COR-L47 (cell line): Measurements from ENCODE around the gene DGKZ.

Source experiments
- DNase-seq: peaks from one replicate; lab custom pipeline; 2025; lab: John Stamatoyannopoulos, UW

Gene DGKZ

DNA sequence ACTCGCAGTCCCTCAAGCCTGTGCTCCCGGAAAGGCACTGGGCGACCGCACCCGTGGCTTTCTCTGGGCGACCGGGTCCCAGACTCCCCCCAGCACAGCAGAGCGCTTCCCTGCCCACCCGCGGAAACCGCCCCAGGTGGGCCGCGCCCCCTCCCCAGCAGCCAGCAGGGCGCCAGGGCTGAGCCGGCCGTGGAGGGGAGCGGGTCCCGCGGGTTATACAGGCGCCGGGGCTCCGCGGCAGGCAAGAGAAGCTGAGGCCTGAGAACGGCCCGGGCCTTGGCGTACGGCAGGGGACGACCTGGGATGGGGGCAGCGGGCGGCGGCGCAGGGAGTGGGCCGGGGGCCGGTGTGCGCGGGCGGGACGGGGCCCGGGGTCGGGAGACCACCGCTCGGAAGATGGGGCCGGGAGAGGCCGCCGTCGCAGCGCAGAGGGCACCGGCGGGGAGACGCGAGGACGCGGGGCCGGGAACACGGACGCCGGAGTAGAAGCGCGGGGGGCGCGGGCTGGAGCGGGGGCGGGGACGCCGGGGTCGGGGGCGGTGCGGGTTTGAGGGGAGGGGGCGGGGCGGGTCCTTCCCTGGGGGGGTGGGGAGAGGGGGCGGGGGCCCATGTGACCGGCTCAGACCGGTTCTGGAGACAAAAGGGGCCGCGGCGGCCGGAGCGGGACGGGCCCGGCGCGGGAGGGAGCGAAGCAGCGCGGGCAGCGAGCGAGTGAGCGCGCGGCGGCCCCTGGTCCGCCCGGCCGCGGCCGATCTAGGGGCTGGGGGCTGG is 34.0 kb downstream of the DGKZ start, which contains the start of gene MDK:
MDK (plus strand) TSS at position 622 of the 771 bp plus-strand sequence. CDS start 389 bp downstream, outside the sequence.
- peak; percentile 17 for DNase-seq

DNA sequence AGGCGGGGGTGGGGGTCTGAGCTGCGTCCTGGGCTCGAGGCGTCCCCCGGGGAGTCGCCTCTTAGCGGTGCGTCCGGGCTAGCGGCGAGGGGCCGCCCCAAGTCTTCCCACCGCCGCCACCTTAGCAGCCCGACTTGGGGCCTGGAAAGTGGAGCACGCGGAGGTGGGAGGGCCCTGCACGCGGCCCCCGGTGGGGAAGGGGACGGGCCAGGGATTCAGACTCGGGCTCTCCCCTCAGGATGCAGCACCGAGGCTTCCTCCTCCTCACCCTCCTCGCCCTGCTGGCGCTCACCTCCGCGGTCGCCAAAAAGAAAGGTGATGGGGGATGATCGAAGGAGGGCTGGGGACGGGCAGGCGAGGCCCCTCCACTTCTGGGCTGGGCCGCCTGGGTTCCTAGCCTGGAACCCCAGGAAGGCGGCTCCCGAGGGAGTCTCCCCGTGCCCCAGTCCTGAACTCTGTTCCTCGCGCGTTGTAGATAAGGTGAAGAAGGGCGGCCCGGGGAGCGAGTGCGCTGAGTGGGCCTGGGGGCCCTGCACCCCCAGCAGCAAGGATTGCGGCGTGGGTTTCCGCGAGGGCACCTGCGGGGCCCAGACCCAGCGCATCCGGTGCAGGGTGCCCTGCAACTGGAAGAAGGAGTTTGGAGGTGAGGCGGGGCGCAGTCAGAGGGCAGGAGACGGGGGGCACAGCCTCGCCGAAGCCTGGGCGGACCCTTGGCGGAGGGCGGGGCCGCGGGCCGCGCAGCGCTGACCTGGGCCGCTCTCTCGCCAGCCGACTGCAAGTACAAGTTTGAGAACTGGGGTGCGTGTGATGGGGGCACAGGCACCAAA is 34.8 kb downstream of the DGKZ start:
- DNase-seq: no peak

DNA sequence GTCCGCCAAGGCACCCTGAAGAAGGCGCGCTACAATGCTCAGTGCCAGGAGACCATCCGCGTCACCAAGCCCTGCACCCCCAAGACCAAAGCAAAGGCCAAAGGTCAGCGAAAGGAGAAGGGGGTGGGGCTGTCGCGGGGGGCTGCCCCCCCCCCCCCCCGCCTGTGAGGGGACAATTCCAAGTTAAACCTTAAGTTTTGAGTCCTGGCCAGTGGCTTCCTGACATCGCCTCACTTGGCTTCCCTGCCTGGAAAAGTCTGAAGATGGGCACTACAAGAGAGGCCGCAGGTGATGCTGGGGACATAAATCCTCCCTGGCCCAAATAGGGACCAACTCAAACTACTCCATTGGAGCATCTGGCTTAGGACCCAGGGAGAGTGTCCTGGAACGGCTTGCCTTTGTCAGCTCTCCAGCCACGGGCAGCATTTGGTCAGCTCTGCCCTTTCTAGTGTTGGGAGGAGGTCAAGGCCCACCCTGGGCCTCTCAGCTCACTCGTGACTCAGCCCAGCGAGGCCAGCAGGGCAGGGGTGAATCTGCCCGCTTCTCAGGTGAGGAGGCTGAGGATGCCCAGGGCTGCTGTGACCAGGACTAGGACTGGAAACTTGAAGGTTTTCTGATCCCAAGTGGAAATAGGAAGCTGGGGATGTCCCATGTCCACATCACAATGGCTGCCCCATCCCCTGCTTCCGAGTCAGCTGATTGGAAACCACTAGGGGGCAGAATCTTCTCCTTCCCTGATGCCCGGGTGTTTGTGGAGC is 35.6 kb downstream of the DGKZ start:
- DNase-seq: peak; percentile 14

DNA sequence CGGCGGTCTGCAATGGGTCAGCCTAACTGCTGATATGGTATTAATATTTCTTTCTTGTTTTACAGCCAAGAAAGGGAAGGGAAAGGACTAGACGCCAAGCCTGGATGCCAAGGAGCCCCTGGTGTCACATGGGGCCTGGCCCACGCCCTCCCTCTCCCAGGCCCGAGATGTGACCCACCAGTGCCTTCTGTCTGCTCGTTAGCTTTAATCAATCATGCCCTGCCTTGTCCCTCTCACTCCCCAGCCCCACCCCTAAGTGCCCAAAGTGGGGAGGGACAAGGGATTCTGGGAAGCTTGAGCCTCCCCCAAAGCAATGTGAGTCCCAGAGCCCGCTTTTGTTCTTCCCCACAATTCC is 36.1 kb downstream of the DGKZ start:
- DNase-seq: no peak

DNA sequence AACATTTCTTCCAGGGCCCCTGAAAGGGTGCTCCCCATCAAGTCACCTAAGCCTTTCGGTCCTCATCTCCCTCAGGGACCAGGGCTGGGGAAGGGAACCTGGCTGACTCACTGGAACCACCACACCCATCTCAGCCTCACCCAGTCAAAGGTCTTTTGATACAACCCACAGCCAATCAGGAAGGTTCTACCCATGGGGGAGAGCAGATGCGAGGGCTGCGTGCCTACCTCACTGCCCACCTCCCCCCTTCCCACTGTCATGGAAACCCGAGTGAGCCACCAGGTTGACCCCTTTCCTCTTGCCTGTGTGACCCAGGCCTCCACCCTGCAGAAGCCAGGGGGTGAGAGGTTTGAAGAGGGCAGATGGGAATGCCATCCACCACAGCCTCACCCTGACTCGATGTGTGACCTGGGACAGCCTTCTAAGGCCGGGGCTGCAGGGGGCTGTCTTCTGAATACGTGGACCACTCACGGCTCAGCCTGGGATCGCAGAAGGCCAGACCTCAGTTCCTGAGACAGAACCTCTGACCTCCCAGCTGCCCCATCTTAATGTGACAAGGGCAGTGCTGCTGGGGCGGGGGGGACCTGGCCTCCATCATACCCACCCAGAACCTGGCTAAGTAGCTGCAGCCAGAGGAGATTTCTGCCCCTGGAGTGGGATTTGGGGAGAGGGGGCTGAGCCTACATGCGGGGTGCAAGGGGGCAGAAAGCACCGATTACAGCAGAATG is 36.9 kb downstream of the DGKZ start:
- no peak for DNase-seq

DNA sequence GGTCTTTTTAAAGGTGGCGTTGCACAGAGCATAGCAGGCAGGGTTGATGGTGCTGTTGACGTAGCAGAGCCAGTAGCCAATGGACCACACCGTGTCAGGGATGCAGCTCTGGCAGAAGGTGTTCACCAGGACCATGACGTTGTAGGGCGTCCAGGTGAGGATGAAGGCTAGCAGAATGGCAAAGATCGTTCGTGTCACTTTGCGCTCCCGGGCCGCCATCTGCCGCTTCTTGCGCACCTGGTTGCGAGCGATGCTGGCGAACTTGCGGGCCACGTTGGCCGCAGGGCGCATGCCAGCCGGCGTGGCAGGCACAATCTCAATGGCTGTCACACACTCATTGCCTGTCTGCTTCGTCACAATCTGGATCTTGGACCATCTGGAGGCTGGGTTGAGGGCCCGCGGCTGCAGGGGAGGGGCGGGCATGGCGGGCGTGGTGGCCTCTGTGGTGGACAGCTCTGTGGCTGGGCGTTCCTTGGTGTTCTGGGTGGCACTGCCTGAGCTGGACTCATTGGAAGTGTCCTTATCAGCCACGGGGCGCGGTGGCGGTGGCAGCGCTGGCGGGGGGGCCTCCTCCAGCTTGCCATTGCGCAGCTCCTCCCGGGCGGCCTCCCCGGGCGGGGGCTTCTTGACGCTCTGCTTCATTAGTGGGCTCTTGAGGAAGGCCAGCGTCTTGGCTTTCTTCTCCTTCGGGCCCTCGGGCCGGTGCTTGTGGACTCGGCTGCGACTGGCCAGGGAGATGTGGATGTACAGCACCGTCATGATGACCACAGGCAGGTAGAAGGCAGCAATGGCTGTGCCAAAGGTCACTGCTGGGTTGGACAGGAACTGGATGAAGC is 38.1 kb downstream of the DGKZ start:
- DNase-seq: no peak

DNA sequence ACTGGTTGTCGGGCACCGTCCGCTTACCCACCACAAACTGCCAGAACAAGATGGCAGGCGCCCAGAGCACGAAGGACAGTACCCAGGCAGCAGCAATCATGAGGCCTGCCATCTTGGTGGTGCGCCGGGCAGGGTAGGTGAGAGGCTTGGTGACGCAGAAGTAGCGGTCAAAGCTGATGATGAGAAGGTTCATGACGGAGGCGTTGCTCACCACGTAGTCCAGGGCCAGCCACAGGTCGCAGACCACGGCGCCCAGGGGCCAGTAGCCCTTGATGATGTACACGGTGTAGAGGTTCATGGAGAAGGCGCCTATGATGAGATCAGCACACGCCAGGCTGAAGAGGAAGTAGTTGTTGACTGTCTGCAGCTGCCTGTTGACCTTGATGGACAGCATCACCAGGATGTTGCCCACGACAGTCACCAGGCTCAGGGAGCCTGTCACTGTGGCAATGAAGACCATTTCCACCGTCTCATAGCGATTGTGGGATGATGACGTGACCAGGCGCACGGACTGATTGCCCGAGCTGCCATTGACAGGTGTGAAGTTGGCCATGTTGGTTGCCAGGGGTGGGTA is 38.8 kb downstream of the DGKZ start:
- DNase-seq: no peak

DNA sequence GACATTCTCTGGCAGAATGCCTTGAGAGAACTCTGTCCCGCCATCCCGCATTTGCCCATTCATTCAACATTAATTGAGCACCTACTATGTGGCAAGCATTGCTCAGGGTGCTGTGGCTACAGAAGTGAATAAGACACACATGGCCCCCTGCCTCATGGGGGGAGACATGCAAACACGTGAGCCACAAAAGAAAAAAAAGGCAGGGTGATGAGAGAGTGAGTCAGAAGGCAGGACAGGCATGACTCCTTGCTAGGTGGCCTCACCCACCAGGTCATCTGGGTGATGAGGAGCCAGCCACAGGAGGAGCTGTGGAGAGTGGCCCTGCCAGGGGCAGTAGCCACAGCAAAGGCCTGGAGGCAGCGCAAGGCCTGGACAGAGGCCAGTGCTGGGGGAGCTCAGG is 39.4 kb downstream of the DGKZ start:
- DNase-seq: no peak

DNA sequence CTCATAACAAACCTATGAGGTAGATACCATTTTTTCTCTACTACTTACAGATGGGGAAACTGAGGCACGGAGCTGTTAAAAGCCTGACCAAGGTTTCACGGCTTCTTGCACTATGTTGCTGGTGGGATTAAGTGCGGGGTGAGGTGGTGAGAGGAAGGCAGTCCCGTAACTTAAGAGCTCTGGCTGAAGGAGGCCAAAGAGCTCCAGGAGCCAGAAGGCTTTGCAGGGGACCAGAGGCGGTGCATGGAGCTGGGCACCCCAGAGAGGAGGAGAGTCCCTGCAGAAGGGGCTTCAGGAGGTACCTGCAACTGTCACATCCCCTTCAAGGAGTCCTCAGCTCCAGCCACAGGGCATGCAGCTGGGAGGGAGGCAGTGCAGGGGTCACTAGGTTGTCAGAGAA is 40.2 kb downstream of the DGKZ start:
- no peak for DNase-seq

DNA sequence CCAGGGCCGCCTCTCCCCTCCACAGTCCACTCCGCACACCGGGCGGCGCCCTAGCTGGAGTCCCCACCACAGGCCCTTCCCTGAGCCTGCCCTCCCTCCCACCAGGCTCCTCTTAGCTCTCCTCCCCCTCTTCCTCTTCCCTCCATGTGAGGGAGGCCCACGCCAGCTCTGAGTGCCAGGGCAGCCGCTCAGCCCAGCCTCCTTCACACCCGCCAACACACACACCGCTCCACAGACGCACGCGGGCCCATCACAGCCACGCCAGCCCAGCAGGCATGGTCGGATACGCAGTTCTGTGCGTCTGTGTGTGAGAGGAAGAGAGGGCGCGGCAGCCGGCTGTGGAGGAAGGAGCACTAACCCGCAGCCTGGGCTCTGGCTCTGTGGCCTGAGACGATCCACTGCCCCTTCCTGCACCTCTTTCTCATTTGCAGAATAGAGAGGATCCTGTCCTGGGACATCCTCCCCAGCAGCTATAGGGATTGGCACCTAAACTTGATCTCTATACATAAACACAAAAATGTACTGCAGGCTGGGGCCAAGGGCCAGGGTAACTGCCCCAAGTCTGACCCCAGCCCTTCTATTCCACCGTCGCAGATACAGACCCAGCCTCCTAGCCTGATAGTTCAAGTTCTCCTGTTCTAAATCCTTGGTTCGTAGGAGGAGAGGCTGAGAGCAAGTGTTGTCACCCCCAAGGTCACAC is 40.8 kb downstream of the DGKZ start:
- no peak for DNase-seq

DNA sequence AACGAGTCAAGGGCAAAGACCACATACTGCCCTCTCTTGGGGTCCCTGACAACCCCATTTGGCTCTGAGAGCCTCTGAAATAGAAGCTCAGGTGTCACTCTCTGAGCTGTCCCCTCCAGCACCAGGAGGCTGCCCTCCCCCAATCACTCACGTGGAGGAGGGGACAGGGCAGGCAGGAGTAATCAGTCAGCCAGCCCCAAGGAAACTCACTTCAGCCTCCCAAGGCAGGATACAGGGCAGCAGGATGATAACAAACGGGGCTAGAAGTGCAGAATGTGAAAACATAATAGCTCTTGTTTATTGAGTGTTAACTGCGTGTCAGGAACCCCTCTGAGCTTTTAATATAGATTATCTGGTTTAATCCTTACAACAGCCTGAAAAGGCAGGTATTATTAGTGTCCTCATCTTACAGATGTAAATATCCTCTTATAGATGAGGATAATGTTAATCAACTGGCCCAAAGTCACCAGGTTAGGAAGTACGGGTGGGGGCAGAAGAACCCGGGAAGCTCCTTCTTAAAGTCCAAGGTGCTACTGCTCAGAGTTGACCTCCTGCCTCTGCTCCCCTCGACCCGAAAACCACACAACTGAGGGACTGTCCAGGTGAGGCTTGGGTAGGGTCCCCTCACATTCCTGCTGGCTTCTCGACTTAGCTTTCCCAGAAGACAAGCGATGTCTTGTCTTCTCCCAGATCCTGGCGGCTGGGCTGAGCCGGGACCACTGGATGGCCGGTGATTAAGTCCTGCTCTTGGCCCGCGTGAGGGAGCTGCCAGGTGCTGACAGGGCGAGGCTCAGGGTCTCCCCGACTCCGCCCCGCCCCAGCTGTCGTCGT is 41.6 kb downstream of the DGKZ start:
- no peak for DNase-seq

DNA sequence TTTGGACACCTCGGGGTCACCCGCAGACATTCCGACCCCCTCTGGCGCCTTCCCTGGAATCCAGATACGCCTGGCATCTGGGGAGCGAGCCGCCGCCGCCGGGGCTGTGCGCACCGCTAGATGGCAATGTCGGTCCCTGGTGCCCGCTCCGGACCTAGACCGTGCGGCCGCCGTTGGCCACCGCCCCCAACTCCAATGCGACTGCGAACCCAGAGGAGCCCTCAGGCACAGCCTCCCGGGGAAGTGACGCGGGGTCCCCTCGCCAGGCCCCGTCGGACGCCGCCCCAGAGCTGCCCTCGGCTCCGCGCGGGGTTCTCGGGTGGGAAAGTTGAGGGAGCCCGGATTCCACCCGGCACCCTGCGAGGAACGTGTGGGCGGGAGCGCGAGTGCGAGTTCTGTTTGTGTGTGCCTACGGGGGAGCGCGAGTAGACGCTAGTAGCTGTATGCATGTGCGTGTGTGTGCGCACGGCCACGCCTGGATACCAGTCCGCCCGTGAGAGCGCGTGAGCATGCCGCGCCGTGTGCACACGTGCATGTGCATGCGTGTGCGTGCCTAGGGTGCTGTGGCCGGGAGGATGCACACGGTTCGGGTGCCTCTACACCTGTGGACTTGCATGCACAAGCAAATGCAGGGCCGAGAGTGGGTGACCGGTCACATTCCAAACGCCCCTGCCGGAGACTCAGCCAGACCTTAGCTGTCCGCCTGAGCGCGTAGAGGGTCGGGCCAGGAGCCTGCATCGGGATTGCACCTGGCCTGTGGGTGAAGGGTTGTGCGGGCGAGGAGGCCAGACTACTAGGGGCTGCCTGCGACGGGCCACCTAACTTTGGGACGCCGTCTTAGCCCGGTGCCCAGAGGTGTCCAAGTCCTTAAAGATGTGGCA is 42.4 kb downstream of the DGKZ start:
- DNase-seq: peak; percentile 79

DNA sequence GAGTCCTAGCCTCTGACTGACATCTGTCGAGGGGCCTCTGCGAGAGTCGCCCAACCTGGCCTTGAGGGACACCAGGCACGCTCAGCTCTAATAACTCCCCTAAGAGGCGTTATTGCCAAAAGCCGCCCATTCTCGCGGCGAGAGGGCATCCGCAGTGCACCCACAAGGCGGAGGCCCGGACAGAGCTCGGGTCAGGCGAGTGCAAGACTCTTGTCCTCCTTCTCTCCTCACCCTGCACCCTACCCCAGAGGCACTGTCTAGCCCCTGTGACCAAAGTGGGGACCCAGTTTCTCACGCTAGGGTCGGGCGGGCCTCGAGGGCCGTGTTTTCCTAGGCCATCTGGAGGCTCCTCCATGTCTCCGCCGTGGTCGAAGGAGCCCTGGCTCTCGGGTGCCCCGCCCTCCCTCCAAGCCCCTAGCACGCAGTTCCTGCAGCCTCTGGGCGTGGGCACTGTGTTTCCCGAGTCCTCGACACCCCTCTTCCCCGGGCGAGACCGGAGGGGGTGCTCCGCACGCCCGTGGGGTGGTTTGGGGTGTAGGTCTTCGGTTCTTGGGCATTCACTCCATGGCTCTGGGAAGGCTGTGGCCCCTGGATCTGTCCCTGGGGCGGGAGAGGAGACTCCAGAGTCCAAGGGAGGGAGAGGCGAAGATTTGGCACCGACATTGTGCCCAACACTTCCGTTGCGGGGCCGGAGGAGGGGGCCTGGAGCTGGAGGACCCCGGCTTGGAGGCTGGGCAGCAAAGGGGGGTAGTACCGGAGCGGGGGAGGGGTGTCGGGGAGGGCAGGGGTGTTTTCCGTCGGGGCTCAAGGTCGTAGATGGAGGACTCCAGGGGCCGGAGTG is 43.3 kb downstream of the DGKZ start:
- no peak for DNase-seq

DNA sequence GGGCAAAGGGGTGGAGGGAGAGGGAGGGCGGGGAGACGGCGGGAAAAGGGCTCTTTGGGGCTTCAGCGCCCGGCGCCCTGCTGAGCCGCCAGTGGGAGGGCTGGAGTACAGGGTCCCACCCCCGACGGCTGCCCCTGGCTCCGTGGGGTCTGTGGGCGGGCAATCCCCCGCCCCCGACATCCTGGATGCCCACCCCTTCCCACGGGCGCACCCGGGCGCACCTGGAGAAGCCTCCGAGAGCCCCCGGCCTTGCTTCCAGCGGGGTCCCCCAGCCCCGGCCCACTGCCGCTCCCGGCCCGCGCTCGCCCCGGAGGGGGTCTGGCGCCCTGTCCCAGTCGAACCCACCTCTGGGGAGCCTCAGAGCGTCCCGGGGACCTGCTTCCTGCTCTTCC is 43.9 kb downstream of the DGKZ start:
- DNase-seq: no peak

DNA sequence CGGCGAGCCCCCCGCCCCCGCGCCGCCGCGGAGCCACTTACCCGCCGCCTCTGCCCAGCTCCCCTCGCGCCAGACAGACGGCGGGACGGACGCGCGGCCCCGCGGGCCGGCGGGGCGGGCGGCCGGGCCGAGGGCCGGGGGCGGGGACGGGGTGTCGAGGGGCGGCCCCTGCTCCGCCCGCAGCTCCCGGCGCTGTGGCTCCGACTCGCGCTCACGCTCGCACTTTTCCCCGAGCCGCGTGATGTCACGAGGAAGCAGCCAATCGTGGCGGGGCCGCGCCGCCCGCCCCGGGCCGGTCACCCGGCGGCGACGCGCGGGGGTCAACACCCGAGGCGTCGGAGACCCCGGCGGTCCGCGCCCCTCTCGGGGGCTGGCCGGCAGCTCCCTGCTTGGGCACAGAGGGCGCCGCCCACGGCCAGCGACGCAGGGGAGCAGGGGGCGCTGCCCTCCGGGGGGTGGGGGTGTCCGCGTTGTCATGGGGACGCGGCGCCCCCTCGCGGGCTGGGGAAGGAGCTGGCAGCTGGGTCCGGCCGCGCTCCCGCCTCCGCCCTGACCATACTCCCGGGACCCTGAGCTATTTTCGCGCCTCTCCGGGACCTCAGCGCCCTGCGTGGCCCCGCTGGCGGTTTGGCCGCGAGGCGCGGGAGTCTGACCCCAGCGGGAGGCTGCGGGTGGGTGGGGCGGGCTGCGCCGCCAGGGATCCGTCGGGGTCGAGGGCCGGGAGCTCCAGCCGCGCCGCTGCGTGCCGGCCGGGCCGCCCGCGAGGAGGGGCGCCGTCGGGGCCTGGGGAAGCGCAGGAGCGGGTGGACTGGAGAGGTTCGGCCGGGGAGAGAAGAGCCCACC is 44.5 kb downstream of the DGKZ start, which contains the start of gene CHRM4:
CHRM4 (minus strand) TSS at position 199 of the 843 bp plus-strand sequence. CDS start 5,219 bp downstream, outside the sequence.
- peak; percentile 67 for DNase-seq
